HCEC 1CT (cell line): ENCODE results near the gene KCTD11.

Experiments
- DNase-seq: peaks from one replicate; pipeline ENCODE4 v3.0.0-alpha.2; 2017

The KCTD11 gene

DNA sequence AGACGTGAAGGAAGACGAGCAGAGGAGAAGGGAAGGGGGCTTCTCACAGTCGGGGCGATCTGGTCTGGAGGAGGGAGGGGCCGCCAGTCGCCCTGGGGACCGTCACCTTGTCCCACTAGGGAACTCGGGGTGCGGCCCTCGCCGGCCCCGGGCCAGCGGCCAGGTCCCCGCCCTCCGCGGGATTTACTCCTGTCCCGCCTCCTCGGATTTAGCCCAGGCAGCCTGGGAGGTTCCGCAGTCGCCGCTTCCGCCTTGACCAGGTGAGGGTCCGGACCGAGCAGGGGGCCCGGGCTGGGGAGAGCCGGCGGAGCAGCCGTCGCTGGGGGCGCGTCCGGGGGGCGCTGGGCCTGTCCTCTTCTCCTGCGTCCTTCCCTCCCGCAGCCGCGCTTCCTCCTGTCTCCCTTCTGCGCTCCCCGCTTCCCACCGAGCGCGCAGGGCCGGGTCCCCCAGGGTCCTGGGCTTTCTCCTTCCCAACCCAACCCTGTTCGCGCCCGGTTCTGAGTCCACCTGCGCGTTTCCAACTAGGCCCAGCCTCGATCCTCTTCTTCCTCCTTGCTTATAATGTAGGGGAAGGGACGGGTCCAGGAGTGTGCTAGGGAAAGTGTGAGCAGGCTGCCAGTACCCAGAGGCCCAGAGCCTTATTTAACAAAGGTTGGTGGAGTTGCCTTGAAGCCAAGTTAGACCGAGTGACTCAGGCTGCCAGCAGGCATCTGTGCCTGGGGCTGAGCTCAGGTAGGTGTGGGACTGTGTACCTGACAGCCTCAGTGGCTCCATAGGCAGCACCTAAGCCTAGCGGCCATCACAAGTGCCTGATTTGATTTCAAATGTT is 29.1 kb downstream of the KCTD11 start, which contains the start of gene TNK1:
TSS of gene TNK1 (plus strand) at position 235 of the 829 bp plus-strand sequence. CDS start 1,838 bp downstream, outside the sequence.
- no peak for DNase-seq

DNA sequence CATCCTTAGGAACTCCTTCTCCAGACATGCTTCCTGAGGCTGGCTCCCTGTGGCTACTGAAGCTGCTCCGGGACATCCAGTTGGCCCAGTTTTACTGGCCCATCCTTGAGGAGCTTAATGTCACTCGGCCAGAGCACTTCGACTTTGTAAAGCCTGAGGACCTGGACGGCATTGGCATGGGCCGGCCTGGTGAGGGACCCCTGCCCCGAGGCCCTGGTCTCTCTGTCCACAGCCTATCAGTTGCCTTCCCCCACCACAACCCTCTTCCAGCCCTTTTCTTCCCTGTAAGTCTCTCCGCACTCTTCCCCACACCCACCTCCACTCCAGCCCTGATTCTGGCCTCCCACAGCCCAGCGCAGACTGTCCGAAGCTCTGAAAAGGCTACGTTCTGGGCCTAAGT is 30.9 kb downstream of the KCTD11 start:
- DNase-seq: no peak

- no peak for DNase-seq
Observed at GRCh38 chr17:7383371-7383741, 31.4 kb downstream of the KCTD11 start.

DNA sequence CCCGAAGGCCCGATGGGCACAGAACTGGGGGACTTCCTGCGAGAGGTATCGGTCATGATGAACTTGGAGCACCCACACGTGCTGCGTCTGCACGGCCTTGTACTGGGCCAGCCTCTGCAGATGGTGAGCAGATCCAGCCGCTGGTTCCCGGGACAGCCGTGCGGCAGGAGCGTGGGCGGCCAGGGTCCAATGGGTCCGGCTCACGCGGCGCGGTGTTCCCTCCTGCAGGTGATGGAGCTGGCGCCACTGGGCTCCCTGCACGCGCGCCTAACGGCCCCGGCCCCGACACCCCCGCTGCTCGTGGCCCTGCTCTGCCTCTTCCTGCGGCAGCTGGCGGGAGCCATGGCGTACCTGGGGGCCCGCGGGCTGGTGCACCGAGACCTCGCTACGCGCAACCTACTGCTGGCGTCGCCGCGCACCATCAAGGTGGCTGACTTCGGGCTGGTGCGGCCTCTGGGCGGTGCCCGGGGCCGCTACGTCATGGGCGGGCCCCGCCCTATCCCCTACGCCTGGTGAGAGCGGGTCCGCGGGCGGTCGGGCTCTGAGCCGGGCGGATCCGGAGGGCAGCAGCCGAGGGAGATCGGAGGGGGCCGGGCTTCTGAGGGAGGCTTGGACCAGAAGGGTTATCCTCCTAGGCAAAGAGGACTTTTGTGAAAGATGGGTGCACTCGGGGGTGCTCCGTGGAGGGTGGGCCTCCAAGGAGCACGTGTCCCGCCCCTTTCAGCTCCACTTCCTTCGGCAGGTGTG is 32.0 kb downstream of the KCTD11 start:
- DNase-seq: no peak

GRCh38 chr17:7384489-7385081 is 32.6 kb downstream of the KCTD11 start:
- no peak for DNase-seq

DNA sequence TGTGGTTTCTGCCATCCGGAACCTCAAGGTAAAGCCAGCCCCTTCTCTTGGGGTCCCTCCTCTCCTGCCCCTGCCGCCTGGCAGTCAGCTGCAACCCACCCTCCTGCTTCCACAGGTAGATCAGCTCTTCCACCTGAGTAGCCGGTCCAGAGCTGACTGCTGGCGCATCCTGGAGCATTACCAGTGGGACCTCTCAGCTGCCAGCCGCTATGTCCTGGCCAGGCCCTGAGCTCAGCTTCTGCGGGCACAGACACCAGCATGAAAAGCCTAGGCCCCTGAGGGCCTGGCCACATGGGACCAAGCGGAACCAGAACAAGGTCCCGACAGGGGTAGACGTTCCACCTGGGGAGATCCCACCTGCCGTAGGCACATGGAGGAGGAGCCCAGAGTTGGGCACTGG is 36.9 kb downstream of the KCTD11 start:
- DNase-seq: no peak

- DNase-seq: no peak
Observed at GRCh38 chr17:7389924-7390910, 38.3 kb downstream of the KCTD11 start.

- DNase-seq: no peak
Observed at GRCh38 chr17:7391307-7391706, 39.3 kb downstream of the KCTD11 start.

GRCh38 chr17:7392696-7393612 is 41.0 kb downstream of the KCTD11 start:
- DNase-seq: no peak

- DNase-seq: no peak
Observed at GRCh38 chr17:7393613-7394451, 41.9 kb downstream of the KCTD11 start.

DNA sequence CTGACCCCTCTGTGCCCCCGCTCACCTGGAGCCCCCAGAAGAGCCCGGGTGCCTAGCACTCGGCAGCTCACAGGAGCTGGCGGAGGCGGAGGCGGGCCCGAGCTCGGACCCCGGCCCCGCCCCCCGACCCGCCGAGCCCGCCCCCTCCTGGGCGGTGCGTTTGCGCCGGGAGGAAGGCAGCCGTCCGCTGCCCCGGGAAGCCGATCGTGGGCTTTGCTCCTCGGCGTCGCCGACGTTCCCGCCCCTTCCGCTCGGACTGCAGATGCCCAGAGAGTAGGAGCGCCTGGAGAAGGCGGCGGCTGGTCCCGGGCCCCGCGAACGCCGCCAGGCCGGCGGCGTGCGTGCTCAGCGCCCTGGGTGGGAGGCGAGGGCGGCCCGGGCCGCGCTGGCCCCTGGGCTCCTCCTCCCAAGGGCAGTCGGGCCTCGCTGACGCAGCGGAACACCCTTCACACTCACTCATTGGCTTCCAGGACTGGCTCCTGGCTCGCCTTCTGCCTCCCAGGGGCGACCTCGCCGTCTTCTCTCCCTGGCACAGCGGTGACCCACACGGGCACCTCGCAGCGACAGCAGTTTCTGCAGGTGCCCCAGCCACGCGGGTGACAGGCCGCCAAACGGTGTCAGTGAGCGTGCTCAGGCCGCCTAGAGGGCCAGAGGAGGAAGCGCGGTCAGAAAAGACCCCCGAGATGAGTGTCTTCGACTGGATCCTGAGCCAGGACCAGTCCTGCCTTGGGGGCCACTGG is 42.7 kb downstream of the KCTD11 start, which contains the start of gene PLSCR3:
TSS of gene PLSCR3 (minus strand) at position 74 of the 740 bp plus-strand sequence. CDS start 415 bp downstream, outside the sequence.
- peak; percentile 76 for DNase-seq

GRCh38 chr17:7396147-7396546 is 44.2 kb downstream of the KCTD11 start:
- no peak for DNase-seq

DNA sequence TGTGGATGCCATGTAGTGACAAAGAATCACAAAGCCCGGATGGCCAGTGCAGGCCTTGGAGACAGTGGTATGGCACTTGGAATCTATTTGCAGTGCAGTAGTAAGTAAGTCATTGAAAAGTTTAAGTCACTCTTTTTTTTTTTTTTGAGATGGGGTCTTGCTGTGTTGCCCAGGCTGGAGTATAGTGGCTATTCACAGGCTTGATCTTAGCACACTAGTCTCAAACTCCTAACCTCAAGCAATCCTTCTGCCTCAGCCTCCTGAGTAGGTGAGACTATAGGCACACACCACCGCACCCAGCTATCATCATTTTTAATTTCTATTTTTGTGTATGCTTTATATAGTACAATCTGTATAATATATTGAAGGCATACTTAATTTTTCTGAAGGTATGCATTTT is 46.6 kb downstream of the KCTD11 start:
- no peak for DNase-seq

GRCh38 chr17:7403043-7403726 is 51.2 kb downstream of the KCTD11 start:
- no peak for DNase-seq

- DNase-seq: peak; percentile 63
Observed at GRCh38 chr17:7403727-7403976, 51.7 kb downstream of the KCTD11 start.

DNA sequence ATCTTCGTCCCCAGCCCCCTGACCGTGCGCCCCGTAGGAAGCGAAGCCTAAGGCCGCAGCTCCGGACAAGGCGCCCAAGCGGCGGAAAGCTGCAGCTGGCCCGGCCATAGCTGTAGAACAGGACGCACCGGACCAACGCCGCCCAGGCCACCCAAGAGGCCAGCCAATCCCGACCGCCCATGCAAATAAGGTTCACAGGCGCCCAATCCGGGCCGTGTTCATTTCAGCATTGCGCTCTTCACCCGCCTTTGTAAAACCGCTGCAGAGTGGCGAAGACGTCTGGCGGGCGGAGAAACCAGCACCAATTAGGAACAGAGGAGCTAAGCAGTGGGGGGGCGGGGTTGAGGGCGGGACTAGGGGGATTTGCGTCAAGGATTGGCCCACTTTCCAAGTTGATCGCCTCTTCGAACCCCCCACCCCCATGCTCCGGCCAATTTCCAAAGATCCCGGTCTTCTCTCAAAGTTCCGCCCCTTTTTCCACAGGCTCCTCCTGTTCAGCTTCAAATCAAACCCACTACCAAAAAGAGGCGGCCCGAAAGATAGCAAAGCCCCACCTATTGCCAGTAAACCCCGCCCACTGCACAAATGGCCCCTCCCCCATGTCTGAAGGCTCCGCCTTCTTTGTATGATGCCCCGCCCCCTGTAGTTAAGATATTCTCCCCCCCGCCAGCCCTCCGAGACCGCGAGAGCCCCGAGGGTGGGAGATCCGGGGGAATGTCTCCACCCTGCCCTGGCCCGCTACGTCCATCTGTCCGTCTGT is 52.2 kb downstream of the KCTD11 start, which contains the start of gene TMEM256:
TSS of gene TMEM256 (minus strand) at position 121 of the 760 bp plus-strand sequence. CDS start at position 108, 13 bp downstream.
- DNase-seq: peak; percentile 99
